GM10847 (cell line): ENCODE results near the gene CEP112.

Experiments
- POLR2A ChIP-seq: IDR thresholded peaks from 2 replicates; pipeline ENCODE4 v1.6.1; 2011; ENCODE audit not compliant: insufficient read length; ENCODE audit errors: extremely low read depth

The CEP112 gene

DNA sequence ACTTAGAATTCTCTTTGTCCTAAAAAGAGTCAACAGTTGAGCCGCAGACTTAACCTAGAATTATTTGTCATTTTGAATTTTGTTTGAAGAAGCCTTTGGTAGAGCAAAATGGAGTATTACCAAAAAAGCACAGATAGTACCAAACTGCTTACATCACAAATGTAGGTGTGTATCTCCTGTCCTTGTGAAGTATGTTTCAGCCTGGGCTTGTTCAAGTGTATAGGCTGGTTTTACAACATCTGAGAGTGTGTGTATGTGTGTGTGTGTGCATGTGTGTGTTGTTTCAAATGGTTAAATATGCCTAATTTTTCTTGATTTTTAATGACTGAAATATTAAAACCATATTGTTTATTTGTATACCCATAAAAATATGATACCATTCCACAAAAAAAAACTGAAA lies 441.8 kb downstream of the CEP112 start:
- TF ChIP-seq POLR2A, result no peak

DNA sequence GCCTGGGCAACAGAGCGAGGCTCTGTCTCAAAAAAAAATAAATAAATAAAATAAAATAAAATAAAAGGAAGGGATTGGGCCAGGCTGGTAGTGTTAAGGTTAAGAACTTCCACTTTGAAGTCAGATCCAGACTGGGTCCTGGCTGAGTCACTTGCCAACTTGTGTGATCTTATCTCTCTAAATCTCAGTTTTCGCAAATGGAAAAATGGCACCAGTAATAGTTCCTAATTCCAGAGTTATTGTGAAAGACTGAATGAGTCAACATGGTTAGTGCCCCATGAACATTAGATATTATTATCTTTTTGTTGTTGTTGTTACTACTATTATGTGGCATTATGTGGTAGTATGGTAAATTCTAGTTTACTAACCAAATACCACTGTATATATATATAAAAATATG lies 442.5 kb downstream of the CEP112 start:
- no peak for TF ChIP-seq POLR2A

DNA sequence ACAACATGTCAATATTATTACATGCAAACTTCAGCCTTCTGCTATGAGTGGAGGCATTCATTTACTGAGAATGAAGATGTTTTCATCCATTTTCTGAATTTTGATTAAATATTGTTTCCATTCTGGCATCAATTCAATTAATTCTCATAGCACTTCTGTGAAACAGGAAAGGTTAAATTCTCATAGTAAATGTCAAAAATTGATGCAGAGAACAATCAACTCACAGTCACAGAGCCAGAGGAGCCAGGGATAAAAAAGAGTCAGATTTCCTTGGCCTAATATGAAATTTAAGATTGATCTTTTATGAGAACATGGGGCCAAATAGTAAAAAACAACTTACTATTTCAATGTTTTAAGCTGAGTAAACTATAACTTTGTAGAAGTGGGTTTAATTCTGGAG lies 446.7 kb downstream of the CEP112 start:
- TF ChIP-seq POLR2A, result no peak

DNA sequence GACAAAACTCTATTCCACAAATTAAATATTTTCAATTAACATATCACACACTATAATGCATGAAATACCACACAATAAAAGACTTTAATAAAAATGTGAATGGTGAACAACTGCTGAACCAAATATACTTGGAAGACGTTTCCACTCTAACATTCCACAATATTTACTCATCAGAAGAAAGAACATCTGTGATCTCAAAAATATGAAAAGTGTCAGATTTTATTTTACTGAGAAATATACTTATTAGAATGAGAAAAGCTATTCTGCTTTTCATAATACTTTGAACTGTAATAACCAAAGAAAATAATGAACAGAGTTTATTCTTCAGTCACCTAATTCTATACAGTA lies 448.7 kb downstream of the CEP112 start:
- TF ChIP-seq POLR2A, result no peak

DNA sequence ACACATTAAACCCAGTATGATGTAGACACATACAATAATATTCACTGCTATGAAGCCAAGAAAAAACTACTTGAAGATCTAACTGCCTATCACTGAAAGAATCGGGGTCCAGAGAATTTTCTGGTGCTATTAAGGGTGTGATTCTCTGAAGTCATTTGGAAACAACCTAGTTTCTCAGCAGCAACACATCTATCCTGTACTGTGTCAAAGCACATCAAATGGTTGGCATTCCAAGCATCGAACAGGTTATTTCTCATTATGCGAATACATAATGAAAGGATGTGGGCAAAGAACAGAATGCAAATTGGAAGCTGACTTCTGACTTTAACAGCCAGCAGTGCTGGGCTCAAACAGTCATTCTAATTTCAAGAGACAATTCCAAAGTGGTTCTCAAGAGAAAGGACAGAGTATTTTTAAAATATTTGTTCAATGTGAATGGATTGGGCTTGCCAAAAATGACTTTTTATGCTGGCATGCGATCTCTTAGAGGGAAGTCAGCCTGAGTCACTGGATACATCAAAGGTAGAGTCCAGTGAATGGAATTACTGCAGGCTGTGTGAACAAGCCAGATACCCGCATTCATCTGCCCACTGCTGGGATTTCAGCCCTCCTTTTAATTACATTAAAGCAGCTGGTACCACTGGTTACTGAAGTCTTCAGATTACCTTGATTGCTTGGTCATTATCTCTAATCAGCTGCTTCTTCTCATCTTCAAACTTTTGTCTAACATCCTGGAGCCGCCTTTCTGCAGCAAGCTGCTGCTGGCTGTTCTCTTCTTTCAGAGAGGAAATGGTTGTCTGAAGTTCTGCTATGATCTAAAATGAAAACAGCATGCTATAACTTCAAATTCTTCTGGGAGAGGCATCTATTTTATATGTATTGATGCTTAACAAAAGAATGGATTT lies 449.3 kb downstream of the CEP112 start:
- TF ChIP-seq POLR2A, result no peak

DNA sequence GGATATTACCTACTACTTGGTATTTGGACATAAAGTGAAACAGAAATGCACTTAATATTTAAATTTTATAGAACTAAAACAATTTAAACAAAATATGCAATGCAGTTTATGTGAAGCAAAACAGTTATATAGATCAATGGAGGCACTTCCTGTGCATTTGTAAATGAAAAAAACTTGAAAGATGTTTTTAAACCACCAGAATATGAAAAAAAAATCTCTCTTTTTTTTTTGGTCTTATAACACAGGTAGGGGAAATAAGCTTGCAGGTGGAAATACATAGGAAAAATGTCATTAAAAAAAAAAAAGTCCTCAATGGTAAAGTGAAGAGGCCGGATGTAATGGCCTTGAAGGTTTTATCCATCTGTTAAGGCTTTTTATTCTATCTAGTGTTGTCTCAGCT lies 450.2 kb downstream of the CEP112 start:
- no peak for TF ChIP-seq POLR2A

DNA sequence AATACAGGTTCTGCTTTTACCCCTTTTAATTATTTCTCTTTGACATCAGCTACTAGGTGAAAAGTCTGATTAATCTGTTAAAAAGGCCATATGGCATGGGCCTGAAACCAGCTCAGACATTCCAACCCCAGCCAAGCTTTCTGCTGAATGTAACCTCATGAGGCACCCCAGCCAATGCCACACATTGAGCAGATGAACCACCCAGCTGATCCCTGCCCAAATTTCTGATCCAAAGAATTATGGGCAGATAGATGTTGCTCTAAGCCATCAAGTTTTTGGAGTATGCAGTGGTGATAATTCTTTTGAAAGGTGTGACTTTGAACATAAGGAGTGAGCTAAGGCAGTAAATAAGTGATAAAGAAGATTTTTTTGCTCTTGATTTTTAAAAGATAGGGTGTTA lies 452.9 kb downstream of the CEP112 start:
- TF ChIP-seq POLR2A, result no peak

DNA sequence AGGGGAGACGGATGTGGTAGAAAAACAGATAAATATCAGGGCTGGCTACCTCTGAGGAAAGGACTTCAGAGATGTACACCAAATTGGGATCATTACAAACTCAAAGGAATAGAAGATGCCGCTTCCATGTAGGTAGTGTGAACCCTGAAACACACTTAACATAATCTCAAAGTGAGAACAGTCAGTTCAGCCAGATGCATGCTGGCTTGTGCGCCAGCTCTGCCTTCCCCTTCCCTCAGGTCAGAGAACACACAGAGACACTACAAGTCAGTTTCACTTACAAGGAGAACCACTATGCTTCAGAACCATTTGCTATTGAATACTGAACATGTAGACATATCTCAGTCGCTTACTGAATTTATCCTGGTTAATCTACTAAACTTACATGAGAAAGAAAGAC lies 454.5 kb downstream of the CEP112 start:
- no peak for TF ChIP-seq POLR2A

DNA sequence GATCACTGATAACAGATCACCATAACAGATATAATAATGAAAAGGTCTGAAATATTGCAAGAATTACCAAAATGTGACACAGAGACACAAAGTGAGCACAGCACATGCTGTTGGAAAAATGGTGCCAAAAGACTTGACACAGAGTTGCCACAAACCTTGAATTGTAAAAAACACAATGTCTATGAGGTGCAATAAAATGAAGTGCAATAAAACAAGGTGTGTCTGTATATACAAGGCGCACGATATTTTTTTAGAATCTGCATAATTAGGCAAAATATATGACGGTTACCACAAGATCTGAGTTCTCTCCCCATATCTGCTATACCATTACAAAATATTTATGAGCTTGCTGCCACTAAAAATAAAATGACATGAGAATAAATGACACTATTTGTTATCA lies 458.6 kb downstream of the CEP112 start:
- TF ChIP-seq POLR2A, result no peak

DNA sequence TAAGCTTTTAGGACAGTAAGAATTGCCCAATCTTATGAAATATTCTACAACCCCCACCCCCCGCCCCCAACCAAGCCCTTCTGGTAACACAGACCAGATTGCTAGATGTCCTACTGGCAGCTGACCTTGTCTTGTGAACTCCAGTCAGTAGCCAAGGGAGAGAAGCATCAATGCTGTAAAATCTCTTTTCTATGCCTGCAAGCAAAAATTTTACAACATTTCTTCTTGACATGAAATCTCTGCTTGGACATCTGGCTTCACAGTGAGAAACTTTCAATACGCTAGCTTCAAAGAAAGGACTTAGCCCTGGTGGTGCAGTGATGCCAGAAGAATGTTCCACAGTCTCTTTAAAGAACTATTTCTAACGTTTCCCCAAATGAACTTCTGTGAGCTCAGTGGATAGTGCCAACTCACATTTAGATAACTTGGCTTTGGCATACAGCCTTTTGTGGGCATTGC lies 461.2 kb downstream of the CEP112 start:
- no peak for TF ChIP-seq POLR2A

DNA sequence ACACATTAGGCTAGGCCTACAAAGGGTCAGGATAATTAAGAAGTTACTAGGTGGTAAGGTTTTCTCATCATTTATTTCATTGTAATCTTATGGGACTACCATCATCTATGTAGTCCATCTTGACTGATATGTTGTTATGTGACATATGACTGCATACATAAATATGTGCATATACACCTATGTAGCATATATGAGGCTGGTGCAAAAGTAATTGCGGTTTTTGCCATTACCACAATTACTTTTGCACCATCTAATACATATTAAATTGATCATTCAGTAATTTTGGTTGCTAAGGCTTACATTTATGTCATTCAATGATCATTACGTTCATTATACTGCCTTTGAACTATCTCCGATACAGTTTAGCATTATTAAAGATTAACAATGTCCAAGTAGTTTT lies 462.7 kb downstream of the CEP112 start:
- TF ChIP-seq POLR2A, result no peak

DNA sequence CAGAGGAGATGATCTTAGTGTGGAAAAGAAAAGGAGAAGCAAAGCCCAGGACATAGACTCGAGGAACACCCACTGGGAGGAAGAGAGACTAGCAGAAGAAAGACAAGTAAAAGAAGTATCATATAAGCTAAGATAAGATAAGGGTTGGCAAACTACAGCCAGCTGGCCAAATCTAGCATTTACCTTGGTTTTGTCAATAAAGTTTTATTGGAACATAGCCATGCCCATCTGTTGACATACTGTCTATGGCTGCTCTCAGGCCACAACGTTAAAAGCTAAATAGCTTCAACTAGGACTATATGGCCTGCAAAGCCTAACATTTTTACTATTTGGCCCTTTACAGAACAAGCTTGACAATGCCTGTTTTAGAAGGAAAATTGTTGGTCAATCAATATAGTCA lies 464.1 kb downstream of the CEP112 start:
- no peak for TF ChIP-seq POLR2A

DNA sequence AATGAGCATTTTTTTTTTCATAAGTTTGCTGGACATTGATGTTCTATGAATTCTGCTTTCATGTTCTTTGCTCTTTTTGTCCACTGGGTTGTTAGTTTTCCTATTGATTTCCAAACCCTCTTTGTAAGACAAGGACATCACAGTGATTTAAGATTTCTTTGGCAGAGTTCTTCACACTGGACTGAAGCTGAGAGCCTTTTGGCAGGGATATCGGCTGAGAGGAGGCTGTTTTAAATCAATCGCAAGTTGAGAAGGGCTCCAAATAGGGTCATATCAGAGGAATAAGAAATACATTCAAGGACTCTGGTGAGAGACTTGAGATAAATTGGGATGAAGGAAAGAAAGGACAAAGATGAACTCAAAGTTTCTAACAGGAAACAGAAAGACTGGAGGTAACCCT lies 464.7 kb downstream of the CEP112 start:
- no peak for TF ChIP-seq POLR2A

DNA sequence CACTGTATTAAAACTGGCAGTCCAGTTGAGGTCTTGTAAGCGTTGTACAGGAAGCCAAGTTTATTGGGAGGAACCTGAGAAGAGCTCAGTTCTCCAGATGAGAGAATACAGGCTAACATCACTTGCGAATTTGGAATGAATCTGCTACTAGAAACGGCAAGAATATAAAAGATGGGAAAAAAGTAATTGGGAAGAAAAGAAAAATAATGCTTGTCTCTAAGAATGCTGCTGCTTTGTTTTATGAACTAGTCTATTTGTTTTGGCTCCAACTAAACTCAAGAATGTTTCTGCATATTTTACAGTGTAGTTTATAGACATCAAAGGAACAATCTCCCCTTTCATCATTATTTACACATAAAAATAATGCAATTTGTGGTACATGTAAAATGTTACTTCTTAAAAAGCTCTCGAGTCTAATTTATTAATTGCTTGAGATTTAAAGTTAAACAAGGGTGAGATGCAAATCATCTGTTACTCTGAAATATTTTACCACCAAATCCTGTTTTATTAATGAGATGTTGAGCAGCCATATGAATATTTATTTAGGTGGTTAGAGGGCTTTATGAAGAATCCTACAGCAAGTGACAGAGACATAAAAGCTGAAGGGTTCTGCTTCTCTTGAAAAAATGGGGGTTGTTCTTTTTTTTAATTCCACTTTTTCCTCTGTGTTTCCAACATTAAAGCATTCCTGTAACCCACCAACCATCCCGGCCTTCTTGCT lies 468.3 kb downstream of the CEP112 start:
- no peak for TF ChIP-seq POLR2A

DNA sequence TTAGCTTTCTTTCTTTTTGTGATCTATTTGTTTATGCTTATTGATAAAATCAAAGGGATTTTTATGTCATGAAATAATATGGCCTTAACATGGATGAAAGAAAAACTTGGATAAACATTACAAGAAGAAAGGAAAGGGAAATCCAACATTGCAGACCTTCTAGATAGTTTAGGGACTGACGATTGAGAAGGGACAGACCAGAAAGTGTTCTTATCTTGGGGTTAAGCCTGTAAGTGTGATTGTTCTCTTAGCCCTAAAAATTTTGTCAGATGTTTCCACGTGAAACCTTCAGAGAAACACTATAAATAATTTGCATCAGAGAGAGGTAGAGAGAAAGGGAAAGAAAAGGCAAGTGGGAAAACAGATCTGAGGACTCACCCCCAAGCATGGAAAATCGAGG lies 473.3 kb downstream of the CEP112 start:
- TF ChIP-seq POLR2A, result no peak
